GM19395 (cell line): Measurements from ENCODE around the gene SLC16A3.
"Not testable (repeated sequence)": the region's sequence is repeated elsewhere in the genome, so short reads cannot be mapped to it uniquely, and the experiment has no call there.

Experiments
- ATAC-seq: cut with Tn5 transposase; IDR thresholded peaks from one replicate; pipeline ENCODE4 v1.9.1; 2021; ENCODE audit warnings: mild to moderate bottlenecking, moderate library complexity; ENCODE audit not compliant: unreplicated experiment

SLC16A3 gene

DNA sequence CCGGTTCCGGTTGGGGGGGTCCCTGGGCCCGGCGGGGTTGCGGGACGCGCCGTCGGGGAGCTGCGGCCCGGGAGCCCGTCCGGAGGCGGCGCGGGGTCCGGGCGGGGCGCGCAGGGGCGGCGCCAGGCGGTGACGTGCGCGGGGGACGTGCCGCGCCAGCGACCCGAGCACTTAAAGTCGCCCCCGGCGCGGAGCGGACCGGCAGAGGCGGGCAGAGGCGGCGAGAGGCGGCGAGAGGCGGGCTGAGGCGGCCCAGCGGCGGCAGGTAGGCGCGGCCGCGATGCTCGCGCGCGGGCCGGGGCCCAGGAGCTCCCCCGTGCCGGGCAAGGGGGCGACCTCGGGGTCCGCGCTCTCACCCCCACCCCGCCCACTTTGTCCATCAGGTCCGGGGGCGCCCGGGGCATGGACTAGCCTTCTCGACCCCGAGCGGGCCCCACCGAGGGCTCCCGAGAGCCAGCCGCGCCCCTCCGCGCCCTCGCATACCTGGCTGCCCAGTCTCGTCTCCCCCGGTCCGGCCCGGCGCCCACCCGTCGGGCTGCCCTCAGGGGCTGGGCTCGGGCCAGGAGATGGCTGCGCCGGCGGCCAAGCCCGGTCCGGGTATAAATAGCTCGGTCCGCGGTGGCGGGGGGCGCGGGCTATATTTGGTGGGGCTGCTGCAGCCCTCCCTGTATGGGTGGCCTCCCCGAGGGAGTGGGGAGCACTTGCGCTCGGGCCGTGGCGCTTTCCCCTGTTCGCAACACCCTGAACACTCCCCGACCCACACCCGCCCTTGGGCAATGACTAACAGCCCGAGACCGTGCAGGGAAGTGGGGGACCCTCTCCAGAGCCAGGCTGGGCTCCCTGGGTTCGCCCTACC, at the start of gene SLC16A3:
TSS of gene SLC16A3 (plus strand) at position 201 of the 856 bp plus-strand sequence. CDS start 6,967 bp downstream, outside the sequence.
- peak; percentile 46 for ATAC-seq

DNA sequence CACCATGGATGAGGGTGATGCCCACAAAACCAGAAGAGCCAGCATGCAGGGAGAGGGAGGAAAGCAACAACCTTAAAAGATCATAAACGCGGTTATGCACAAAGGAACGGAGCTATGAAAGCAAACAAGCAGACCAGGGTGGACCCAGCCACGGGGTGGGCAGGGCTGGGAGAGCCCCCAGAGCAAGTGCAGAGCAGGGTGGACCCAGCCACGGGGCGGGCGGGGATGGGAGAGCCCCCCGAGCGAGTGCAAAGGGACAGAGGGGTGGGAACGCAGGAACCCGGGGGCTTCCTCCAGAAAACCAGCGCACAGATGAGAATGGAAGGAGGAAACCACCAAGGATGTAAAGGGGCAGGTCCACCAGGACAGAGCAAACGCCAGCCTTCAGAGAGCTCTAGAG, 49.4 kb upstream of the SLC16A3 start:
- ATAC-seq: no peak

GRCh38 chr17:82179946-82180475, 48.8 kb upstream of the SLC16A3 start:
- no peak for ATAC-seq

GRCh38 chr17:82180776-82181528, 47.9 kb upstream of the SLC16A3 start:
- no peak for ATAC-seq

DNA sequence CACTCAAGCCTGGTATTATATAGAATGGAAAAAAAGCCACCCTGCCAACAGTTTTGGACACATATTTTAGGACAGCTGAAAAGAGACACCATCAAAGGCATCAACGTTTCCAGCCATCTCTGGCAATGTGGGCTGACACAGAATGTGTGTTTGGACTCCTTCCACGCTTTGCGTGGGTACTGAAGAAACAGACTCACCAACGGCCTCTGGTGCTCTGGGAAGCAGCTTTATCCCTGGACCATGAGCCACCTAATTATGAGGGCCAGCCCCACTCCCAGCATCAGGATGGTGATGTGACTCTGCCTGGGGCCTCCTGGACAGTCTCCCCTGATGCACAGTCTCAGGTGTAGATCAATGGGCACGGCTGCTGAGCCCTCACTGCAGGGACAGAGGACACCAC, 44.1 kb upstream of the SLC16A3 start:
- no peak for ATAC-seq

DNA sequence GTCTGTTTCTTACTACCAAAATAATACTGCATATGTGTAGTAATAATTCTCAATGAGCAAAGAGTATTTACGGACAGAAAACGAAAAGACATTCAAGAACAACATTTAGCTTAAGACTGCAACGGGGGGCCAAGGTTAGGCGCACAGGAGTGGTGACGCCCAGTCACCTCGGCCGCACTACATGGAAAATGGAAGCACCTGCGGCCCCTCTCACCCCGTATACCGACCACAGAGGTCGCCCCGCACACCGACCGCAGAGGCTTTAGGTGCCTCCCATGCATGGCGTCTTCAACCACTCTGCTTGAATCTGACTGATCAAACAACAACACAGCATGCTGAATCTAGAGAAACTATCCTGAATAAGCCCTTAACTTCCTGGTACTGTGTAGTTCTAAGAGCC, 42.6 kb upstream of the SLC16A3 start:
- ATAC-seq: no peak

- ATAC-seq: no peak
Measured at GRCh38 chr17:82187500-82187899, 41.3 kb upstream of the SLC16A3 start.

DNA sequence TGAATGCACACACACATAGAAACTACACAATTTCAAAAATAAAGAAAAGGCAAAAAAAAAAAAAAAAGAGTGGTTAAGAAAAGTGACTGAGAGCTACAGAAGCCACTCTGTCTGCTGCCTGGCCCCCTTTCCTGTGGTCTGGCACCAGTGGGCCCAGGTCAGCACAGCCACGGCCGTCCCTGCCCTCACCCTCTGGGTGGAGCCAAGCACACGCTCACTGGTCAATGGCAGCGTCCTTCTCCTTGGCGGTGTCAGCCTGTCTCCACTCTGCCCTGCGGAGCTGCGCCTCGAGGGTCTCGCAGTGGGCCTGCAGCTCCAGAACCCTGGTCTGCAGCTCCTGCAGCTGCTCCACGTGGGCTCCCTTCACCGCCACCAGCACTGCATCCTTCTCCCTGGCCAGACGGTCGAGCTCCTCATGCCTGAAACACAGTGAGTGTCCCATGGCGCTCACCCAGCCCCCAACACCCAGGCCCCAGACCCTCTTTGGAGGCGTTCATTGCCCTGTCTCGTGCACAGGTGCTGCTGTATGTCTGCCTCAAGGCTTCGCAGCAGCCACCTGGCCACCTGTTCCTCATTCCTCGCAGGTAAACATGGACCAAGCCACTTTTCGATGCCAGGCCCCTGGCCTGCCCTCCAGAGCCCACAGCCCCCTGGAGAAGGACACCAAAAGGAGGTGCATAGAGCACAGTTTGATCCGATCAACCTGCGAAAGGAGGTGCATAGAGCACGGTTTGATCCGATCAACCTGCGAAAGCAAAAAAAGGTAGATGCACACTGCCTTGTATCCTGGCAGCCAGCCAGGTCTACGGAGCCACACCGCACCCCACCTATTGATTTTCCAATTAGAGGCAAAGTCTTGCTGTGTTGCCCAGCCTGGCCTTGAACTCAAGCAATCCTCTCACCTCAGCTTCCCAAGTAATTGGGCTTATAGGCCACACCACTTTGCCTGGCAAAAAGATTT, 40.6 kb upstream of the SLC16A3 start:
- ATAC-seq: no peak

DNA sequence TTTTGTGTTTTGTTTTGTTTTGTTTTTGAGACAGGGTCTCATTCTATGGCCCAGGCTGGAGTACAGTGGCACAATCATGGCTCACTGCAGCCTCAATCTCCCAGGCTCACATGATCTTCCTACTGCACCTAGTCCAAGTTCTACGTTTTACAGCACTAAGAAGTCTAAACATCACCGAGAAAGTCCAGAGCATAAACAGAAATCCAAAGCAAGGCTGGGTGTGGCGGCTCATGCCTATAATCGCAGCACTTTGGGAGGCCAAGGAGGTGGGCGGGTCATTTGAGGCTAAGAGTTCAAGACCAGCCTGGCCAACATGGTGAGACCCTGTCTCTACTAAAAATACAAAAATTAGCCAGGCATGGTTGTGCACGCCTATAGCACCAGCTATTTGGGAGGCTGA, 35.8 kb upstream of the SLC16A3 start:
- not testable (repeated sequence) for ATAC-seq

GRCh38 chr17:82193520-82194220, 35.2 kb upstream of the SLC16A3 start:
- no peak for ATAC-seq

DNA sequence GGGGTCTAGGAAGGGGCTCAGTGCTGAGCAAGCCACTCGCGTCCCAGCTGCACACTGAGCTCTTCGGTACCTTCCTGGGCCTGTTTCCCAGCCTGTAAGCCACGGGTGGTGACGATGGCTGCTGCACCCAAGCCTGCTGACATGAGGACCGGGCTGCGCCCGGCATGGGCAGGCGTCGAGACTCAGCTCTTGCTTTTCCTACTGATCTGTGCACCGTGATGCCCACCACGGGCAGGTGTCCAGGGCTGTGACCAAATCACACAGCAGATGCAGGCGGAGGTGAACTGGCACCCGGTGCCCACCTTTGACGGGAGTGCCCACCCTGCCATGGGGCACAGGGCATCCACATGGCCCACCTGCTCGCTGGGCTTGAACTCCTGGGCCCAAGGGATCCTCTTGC, 34.1 kb upstream of the SLC16A3 start:
- no peak for ATAC-seq

GRCh38 chr17:82195675-82196672, 32.9 kb upstream of the SLC16A3 start:
- ATAC-seq: no peak

DNA sequence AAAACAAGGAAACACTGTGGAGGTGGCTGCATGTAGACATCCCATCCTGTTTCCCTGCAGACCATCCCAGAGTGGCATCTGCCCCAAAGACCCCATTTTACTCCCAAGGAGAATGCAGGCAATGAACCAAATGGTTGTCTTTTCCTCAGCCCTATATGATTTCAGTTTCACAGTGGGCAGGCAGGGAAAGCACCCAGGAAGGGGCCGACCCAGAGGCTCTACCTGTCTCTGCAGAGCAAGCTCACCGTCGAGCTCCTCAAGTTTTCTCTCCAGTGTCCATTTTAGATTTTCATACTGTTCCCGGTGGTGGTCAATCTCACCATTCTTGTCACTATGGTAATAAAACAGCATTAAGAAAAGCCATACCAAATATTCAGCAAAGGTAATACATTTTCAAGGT, 30.8 kb upstream of the SLC16A3 start:
- no peak for ATAC-seq

GRCh38 chr17:82199496-82199895, 29.3 kb upstream of the SLC16A3 start:
- ATAC-seq: no peak

DNA sequence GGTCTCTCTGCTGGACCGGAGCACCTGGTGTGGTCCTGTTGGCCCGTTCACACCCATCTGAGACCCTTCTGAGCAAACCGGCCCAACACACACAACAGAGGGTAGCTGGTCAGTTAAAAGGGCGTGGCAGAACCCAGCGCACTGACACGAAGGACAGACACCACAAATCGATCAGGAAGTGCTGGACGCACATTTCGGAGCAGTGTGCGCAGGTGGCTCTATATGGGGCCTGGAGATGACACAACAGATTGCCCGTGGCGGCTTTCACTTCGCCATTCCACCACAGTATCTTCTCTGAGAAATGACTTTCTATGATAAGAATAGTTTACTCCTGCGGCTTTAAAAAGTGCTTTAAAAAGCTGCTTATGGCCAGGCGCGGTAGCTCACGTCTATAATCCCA, 28.7 kb upstream of the SLC16A3 start:
- ATAC-seq: no peak

DNA sequence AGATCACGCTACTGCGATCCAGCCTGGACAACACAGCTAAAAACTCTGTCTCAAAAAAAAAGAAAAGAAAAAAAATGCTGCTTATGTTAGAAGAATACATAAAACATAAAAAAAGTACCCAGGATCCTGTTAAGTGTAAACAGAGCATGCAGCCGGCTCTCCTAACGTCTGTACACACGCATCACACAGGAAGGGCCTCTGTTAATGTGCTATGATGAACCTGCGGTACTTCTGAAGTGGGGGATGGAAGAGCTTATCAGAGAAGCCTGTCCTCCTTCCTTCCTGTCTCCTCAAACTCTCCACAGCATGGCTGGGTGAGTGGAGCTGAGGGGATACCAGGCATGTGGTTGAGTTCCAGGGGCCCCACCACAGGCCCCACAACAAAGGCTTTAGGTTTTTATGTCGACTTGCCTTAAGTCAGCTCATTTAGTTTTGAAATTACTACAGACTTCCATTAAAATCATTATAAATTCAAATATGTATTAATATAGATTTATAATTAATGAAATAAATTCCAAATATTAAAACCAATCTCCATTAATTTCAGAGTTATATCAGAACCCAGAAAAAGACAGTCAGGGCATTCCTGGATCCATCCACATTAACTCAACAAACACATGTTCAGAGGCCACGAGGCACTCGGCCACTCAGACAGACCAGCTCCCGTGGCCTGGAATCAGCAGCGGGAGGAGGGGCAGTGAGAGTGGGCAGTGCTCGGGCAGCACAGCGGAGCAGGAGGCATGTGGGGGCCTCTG, 27.9 kb upstream of the SLC16A3 start:
- ATAC-seq: no peak

DNA sequence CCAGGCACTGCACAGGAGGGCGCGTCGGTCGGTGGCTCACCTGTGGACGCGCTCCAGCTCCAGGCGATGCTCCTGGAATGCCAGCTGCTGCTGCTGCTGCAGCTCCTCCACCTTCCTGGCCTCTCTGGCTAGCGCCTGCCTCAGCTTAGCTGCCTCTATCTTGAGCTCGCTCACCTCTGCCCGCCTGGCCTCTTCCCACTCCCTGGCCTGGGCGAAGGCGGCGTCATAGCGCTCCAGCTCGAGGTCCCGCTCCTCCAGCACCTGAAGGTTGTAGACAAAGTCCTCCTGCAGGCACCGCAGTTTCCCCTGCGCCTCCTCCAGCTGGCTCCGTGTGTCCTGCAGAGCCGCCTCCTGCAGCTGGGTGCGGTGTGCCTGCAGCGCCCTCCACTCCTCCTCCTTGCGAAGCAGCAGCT, 27.3 kb upstream of the SLC16A3 start:
- no peak for ATAC-seq

DNA sequence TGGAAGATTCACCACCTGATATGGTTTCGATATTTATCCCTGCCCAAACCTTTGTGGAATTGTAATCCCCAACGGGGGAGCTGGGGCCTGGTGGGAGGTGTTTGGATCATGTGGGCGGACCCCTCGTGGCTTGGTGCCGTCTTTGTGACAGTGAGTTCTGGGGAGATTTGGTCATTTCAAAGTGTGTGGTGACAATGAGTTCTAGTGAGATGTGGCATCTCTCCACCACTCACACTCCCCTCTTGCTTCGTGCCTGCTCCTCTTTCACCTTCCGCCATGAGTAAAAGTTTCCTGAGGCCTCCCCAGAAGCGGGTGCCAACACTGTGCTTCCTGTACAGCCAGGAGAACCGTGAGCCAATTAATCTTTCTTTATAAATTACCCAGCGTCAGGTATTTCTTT, 25.9 kb upstream of the SLC16A3 start:
- ATAC-seq: no peak
